Measurements from ENCODE around the gene HEBP2. TPM values are rescaled to one million over a fixed set of nuclear protein-coding genes. Genes with fewer than 3 reads are reported as not detected.
A peak's percentile ranks its signal among the peaks of the same experiment; 100 is the strongest.
"Not testable (repeated sequence)": the region's sequence is repeated elsewhere in the genome, so short reads cannot be mapped to it uniquely, and the experiment has no call there.

Gene HEBP2, protein sequence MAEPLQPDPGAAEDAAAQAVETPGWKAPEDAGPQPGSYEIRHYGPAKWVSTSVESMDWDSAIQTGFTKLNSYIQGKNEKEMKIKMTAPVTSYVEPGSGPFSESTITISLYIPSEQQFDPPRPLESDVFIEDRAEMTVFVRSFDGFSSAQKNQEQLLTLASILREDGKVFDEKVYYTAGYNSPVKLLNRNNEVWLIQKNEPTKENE
- total RNA-seq = 26.2 and 32.7 TPM in 2 replicates

DNA sequence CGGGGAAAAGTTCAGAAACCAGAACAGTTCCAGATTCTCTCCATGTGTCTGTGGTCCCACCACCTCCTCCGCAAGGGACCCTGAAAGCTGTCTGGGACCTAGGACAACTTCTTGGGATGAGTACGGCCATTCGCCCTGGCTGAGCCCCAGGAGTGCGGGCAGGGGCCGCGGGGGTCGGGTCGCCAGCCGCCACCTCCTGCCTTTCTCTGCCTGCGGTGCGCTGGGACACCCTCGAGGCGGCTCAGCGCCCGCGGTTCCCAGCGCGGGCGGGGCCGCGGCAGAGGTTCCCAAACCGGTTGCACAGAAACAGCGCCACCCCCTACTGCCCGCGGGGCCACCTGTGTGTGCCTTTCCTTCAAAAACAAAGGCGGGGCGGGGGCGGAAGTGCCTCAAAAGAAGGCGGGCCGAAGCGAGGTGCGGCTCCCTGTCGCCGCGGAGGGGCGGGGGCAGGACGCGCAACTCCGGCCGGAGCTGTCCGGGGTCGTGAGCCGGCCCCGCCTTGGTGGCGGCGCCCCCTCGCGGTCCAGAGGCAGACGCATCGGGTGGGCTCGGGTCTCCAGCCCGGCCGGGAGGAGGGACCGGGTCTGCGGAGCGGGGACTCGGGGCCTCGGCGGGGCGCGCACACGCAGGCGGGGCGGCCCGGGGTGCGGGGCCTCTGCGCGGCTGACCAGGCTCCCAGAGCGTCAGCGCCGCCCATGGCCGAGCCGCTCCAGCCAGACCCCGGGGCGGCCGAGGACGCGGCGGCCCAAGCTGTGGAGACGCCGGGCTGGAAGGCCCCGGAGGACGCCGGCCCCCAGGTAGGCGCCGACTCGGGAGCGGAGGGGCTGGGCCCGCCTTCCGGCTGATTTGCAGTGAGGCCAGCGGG, at the start of gene HEBP2:
HEBP2 (plus strand) TSS at position 423 of the 865 bp plus-strand sequence; CDS start at position 696, 273 bp downstream.
- DNase-seq = peak; percentile 88
- CTCF ChIA-PET = interaction anchor here (0.6 to 3.0 kb wide), 4 partner anchors 10 to 287 kb away, joined by 3 to 17 read pairs (median 10); no protein-coding TSS in a partner anchor
- peaks cover 28% of the 10 kb centered on the region for H3K36me3 Mint-ChIP-seq (ENCODE audit: low read depth)
- ATAC-seq (ENCODE audit: low read depth) = peak; percentile 87
- peaks cover 20% of the 10 kb centered on the region for H3K4me1 Mint-ChIP-seq
- peak within 1 kb of the TSS; percentile 90 for H3K4me3 Mint-ChIP-seq
- H3K9me3 Mint-ChIP-seq = no peaks in the 10 kb centered on the region
- no peaks in the 10 kb centered on the region for H3K27me3 Mint-ChIP-seq
- TF ChIP-seq, protein P1, sequence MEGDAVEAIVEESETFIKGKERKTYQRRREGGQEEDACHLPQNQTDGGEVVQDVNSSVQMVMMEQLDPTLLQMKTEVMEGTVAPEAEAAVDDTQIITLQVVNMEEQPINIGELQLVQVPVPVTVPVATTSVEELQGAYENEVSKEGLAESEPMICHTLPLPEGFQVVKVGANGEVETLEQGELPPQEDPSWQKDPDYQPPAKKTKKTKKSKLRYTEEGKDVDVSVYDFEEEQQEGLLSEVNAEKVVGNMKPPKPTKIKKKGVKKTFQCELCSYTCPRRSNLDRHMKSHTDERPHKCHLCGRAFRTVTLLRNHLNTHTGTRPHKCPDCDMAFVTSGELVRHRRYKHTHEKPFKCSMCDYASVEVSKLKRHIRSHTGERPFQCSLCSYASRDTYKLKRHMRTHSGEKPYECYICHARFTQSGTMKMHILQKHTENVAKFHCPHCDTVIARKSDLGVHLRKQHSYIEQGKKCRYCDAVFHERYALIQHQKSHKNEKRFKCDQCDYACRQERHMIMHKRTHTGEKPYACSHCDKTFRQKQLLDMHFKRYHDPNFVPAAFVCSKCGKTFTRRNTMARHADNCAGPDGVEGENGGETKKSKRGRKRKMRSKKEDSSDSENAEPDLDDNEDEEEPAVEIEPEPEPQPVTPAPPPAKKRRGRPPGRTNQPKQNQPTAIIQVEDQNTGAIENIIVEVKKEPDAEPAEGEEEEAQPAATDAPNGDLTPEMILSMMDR (IDR thresholded peaks at IDR 0.05) = no peak
- peak within 1 kb of the TSS; percentile 89 for H3K27ac Mint-ChIP-seq
- intact Hi-C loops (cut with micrococcal nuclease) = loop anchor here (1.0 to 10.0 kb wide), 13 partner anchors 10 to 1579 kb away; partner anchors contain the start of genes CCDC28A, CITED2, PEX7 and REPS1
- POLR2A ChIA-PET = interaction anchor here (1.1 to 3.1 kb wide), 5 partner anchors 10 to 971 kb away, joined by 3 to 17 read pairs (median 7); partner anchors contain the start of genes CCDC28A and CITED2

DNA sequence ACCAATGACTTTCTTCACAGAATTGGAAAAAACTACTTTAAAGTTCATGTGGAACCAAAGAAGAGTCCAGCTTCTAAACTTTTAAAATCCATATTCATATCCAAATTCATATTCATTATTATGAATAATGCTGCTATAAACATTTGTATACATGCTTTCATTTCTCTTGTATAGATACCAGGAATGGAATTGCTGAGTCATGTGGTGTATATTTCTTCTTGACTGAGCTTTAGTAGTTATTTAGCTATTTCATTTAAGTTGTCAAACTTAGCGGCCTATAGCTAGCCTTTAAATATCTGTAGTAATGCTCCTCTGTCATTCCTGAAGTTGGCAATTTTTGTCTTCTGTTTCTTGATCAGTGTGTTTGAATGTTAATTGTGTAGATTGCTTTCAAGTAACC, 46.1 kb upstream of the HEBP2 start:
- H3K27ac Mint-ChIP-seq = no peak overlapping the region
- no peaks in the 10 kb centered on the region for H3K4me1 Mint-ChIP-seq
- TF ChIP-seq, protein P1 (IDR thresholded peaks at IDR 0.05) = no peak
- H3K36me3 Mint-ChIP-seq (ENCODE audit: low read depth) = no peaks in the 10 kb centered on the region
- CTCF ChIA-PET = no interaction called here
- peaks cover 2% of the 10 kb centered on the region for H3K9me3 Mint-ChIP-seq
- no peak overlapping the region for H3K4me3 Mint-ChIP-seq
- peaks cover 19% of the 10 kb centered on the region for H3K27me3 Mint-ChIP-seq
- ATAC-seq (ENCODE audit: low read depth) (no peak), DNase-seq (no peak)
- intact Hi-C loops (cut with micrococcal nuclease) = no loop called here
- POLR2A ChIA-PET = no interaction called here

DNA sequence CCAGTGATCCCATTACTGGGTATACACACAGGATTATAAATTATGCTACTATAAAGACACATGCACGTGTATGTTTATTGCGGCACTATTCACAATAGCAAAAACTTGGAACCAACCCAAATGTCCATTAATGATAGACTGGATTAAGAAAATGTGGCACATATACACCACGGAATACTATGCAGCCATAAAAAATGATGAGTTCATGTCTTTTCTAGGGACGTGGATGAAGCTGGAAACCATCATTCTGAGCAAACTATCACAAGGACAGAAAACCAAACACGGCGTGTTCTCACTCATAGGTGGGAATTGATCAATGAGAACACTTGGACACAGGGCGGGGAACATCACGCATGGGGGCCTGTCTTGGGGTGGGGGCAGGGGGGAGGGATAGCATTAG, 35.3 kb upstream of the HEBP2 start:
- H3K27ac Mint-ChIP-seq; H3K4me3 Mint-ChIP-seq; POLR2A ChIA-PET; H3K36me3 Mint-ChIP-seq (ENCODE audit: low read depth); intact Hi-C loops (cut with micrococcal nuclease); ATAC-seq (ENCODE audit: low read depth); H3K4me1 Mint-ChIP-seq; CTCF ChIA-PET; DNase-seq; H3K9me3 Mint-ChIP-seq: not testable (repeated sequence)
- peaks cover 19% of the 10 kb centered on the region for H3K27me3 Mint-ChIP-seq

GRCh38 chr6:138370631-138371451, 33.2 kb upstream of the HEBP2 start:
- TF ChIP-seq, protein P1 (IDR thresholded peaks at IDR 0.05) = no peak
- peaks cover 5% of the 10 kb centered on the region for H3K27me3 Mint-ChIP-seq
- POLR2A ChIA-PET = no interaction called here
- H3K4me1 Mint-ChIP-seq = no peaks in the 10 kb centered on the region
- CTCF ChIA-PET = interaction anchor here (1.7 kb wide), 1 partner anchor 34 kb away, joined by 3 read pairs; no protein-coding TSS in a partner anchor
- DNase-seq = no peak
- ATAC-seq (ENCODE audit: low read depth) = no peak
- no peaks in the 10 kb centered on the region for H3K36me3 Mint-ChIP-seq (ENCODE audit: low read depth)
- H3K9me3 Mint-ChIP-seq = no peaks in the 10 kb centered on the region
- intact Hi-C loops (cut with micrococcal nuclease) = no loop called here
- no peak overlapping the region for H3K4me3 Mint-ChIP-seq
- no peak overlapping the region for H3K27ac Mint-ChIP-seq

GRCh38 chr6:138371452-138371711, 32.6 kb upstream of the HEBP2 start:
- CTCF ChIA-PET = interaction anchor here (1.7 kb wide), 1 partner anchor 33 kb away, joined by 3 read pairs; no protein-coding TSS in a partner anchor
- Mint-ChIP-seq H3K9me3 (no peaks in the 10 kb centered on the region), H3K36me3 (ENCODE audit: low read depth) (no peaks in the 10 kb centered on the region), H3K27me3 (peaks cover 4% of the 10 kb centered on the region), H3K4me3 (no peak overlapping the region), H3K27ac (no peak overlapping the region), H3K4me1 (no peaks in the 10 kb centered on the region)
- intact Hi-C loops (cut with micrococcal nuclease) = no loop called here
- no peak for DNase-seq
- POLR2A ChIA-PET = no interaction called here
- no peak for ATAC-seq (ENCODE audit: low read depth)
- TF ChIP-seq, protein P1 (IDR thresholded peaks at IDR 0.05) = no peak

All from activated B cell treated with CpG ODN at 0.5 μM for 24 hours (primary cell).